ENCODE measurements around the gene CPNE9.

Gene CPNE9

GRCh38 chr3:9688961-9689360 lies 14.7 kb upstream of the CPNE9 start:
- DNase-seq: no peak

- no peak for DNase-seq
These were observed 13.9 kb upstream of the CPNE9 start for GRCh38 chr3:9689757-9690156.

GRCh38 chr3:9690451-9691450 lies 12.9 kb upstream of the CPNE9 start:
- DNase-seq: peak; percentile 14

GRCh38 chr3:9691636-9692035 lies 12.0 kb upstream of the CPNE9 start:
- DNase-seq: no peak

DNA sequence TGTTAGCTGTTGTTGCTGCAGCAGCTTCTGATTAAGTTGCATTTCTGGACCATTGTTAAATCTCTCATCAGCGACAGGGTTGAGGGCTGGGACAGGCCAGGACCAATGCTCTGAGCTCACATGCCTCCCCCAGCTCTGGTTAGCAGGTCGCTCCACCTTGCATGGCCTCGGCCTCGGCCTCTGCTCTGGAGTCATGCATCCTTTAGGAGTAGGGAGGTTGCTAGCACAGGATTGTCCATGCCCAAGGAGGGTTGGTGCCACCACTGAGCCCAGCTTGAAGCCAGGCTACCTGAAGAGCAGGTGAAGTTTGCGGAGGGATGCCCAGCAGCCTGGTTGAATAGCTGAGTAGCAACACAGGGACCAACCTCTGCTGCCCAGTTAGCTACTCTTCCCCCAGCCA lies 11.2 kb upstream of the CPNE9 start:
- no peak for DNase-seq

GRCh38 chr3:9695345-9695744 lies 8.3 kb upstream of the CPNE9 start:
- DNase-seq: no peak

DNA sequence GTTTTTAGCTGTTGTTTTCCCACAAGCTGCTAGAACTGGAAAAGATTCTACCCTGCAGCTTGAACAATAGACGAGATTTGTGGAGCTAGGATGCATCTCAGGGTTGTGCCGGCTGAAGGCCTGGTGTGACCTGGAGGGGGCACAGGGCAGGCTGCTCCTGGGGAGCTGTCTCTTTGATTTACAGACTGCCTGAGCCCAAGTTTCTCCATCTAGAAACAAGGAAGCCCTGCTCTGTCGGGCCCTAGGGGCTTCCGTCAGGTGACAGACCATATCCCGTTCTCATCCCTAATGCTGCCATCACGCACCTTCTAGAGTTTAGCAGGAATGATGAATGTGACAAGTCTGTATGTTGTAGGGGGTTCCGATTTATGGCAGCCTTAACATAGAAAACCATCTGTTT lies 7.9 kb upstream of the CPNE9 start:
- DNase-seq: no peak

DNA sequence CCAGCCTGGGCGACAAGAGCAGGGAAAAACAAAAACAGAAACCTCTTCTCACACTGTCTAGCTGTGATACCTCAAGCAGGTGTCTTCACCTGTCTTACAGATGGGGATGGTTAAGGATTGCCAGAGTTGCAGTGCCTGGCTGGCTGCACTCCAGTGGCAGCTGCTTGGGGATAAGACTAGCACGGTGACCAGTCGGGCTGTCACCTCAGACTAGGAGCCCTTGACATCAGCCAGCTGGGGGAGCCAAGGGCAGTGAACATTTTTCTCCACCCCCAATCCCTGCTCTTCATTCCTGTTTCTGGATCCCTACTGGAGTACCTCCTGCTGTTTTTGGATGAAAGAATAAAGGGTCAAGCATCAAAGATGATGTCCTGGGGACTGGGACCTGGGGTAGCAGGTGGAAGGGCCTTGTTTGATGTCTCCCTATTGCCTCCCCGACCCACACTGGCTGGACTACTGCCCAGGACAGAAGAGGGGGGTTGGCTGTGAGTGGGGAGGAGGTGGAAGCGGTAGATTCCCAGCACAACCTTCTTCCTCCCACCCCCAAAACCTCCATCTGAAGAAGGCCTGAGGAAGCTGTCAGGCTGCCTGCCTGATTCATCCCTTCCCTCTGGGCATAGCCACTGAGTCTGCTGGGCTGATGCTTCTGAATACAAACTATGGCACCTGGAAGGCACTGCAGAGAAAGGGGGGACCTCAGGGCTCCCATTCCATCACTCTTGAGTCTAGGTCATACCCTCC lies 7.0 kb upstream of the CPNE9 start:
- DNase-seq: no peak

DNA sequence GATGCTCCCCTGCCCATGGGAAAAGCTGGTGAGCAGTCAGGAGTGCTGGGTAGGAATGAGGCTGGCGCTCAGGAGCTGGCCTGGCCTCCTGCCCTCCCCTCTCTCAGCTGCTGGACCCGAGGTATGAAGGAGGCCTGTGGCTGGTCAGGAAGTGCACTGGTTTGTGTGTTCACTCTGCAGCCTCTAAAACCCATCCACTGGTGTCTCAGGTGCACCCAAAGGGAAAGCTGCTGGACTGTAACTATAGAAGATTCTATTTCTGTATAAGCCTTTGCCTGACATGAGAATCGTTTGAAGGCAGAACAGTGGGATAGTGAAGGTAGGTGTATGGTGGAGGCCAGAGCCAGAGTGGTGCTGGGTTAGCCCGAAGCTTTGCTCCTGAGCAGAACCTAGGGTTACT lies 5.7 kb upstream of the CPNE9 start:
- DNase-seq: no peak

GRCh38 chr3:9698293-9698692 lies 5.3 kb upstream of the CPNE9 start:
- no peak for DNase-seq

GRCh38 chr3:9700536-9700935 lies 3.1 kb upstream of the CPNE9 start:
- no peak for DNase-seq

DNA sequence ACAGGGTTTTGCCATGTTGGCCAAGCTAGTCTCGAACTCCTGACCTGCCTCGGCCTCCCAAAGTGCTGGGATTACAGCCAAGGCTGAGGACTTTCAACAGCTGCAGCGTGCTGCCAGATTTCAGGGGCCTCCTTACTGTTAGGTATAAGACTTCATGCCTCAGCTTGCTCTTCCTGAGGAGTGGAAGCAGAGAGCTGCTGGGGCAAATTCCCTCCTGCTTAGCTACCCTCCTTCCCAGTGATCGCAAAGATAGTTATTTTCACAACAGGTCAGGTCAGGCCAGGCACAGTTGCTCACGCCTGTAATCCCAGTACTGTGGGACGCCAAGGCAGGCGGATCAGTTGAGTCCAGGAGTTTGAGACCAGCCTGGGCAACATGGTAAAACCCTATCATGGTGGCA lies 2.6 kb upstream of the CPNE9 start:
- no peak for DNase-seq

- no peak for DNase-seq
These were observed 1.9 kb upstream of the CPNE9 start for GRCh38 chr3:9701711-9702110.

GRCh38 chr3:9703240-9703639 lies 393 bp upstream of the CPNE9 start:
- no peak for DNase-seq

DNA sequence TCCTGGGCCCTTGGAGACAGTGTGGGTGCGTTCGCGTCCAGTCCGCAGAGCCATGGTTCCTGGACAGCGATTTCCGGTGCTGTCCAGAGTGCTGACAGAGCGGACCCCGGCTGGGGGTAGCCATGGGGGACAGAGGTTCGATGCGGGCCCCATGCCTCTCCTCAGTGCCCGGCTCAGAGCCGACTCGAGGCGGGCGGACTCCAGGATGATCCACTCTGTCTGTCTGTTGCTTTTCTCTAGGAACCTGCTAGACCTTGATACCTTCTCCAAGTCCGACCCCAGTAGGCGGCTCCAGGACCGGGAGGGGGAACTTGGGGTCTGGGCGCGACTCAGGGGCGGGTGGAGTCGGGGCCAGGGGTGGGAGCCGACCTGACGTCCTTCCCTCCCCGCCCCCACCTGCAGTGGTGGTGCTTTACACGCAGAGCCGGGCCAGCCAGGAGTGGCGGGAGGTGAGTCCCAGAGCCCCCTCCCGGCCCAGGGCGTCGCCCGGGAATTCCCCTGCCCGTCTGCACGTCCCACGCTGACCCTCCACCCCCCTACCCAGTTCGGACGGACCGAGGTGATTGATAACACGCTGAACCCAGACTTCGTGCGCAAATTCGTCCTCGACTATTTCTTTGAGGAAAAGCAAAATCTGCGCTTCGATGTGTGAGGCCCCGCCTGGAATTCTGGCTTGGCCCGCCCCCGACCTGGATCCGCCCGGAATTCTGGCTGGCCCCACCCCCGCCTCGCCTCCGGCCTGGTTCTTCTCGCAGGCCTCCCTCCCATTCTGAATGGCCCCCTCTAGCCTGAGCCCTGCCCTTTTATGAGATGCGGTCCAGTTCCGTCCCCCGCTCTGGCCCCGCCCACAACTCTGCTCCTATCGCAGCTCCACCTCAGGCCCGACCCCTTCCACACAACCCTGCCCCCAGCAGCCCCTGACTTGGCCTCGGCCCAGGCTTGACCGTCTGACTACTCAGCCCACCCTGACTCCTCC lies 1.0 kb downstream of the CPNE9 start:
- DNase-seq: no peak

DNA sequence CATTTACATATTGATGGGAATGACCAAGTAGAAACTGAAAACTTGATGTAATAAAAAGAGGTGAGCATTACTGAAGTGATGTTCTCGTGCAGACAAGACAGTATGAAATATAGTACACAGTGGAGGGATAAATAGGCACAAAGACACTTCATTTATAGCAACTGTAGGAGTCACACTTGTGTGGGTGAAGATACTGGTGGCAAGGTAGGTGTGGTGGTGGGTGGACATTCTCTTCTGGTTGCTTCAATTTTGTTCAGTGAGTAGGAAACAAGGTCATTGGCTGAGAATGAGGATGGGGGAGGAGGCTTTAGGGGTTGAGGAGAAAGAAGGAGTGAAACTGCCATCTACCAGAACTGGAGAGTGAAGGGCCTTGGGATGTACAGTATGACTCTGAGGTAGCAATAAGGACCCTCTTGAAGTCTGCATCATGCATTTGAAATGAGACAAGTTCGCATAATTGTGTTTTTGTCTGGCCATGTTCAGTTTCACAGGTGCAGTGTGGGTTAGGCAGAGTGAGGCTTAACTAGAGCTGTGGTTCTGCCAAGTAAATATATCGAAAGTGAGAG lies 6.6 kb downstream of the CPNE9 start:
- DNase-seq: no peak

DNA sequence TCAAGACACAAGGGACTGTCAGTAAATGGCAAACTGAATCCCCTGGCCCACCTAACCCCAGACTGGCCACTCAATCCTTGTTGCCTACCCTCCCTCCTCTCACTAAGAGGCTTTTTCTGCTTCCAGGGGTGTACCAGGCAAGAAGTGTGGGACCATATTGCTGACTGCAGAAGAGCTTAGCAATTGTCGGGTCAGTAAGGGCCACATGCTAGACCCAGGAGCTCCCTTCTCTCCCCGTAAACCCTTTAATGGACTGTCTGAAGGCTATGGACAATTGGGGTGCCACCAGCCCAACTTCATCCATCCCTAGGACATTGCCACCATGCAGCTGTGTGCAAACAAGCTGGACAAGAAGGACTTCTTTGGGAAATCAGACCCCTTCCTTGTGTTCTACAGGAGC lies 8.8 kb downstream of the CPNE9 start:
- DNase-seq: no peak

DNA sequence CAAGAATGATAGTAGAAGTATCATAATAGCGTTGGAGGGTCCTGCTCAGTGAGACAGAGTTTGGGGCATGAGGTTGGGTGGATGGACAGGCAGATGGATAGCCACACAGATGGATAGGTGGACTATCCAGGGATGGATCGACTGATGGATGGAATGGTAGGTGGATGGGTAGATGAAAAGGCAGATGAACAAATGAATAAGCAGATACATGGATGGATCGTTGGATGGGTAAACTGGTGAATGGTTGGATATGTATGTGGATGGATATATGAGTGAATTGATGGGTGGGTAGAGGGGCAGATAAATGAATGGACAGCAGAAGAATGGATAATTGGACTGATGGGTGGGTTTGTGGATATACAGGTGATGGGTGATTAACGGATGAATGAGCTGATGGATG lies 9.5 kb downstream of the CPNE9 start:
- DNase-seq: no peak

- peak; percentile 47 for DNase-seq
These were observed 11.5 kb downstream of the CPNE9 start for GRCh38 chr3:9715136-9715535.

DNA sequence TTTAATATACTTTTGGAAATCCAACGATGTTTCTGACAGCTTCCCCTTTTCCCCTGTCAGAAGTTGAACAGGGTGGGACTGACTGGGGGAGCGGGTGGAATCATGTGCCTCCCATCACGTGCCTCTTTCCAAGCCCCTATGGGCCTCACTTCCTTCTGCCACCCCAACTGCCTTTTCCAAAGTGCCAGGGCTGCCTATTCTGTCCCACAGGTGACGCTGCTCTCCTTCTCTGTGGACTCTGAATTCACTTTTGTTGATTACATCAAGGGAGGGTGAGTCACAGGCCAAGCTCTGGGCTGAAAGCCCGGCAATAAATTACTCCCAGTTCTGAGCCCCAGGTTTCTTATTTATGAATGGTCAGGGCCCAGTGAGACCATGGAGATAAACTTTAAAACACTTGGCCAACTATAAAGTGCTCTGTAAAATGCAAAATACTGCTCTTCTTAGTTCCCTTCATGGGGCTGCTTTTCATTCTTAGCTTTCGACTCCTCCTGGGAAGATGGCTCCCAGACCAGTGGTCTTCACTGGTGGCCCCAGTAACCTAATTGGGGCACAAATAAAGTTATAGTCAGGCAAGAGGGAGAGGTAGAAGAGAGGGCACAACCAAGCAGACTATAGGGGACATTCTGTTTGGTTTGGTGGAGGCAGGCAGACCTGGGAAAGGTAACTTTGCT lies 12.3 kb downstream of the CPNE9 start:
- peak; percentile 88 for DNase-seq

DNA sequence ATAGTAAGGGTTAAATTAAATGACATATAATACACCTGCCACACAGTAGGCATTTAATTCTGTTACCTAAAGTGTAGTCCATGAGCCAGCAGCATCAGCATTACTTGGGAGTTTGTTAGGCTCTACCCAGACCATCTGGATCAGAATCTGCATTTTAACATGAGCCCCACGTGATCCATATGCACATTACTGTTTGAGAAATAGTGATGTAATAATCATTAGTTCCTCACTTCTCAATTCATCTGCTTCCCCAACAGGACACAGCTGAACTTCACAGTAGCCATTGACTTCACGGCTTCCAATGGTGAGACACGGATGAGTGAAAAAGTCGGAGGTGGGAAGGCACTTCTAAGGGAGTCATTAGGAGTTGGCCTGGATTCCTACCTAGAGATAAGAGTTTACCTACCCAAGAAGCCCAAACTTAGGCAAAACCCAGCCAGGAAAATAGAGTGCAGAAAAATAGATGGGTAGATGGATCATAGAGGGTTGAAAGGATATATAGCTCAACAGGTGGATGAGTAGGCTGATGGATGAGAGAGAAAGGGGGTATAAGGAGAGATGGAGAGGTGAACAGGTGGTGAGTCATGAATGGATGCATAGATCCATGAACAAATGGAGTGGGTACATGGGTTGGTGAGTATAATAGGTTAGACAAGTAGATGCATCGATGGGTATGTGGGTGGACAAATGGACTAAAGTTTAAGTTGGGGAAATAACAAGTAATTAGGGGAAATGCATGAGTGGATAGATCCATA lies 13.3 kb downstream of the CPNE9 start:
- no peak for DNase-seq
